ENCODE measurements around the gene TTF2. TPM values are rescaled to one million over a fixed set of nuclear protein-coding genes. Genes with fewer than 3 reads are reported as not detected.

TTF2 gene
- polyA plus RNA-seq, 1 donor from 2014 or later = 2.6 TPM

GRCh38 chr1:117049857-117050256 is 10.3 kb upstream of the TTF2 start:
- Histone ChIP-seq H3K9ac (ENCODE audit: low read length) (no peak overlapping the region), H3K9me2 (ENCODE audit: insufficient read depth, low read length) (no peaks in the 10 kb centered on the region), H3K36me3 (ENCODE audit: insufficient read depth, low read length) (no peaks in the 10 kb centered on the region), H3K27ac (ENCODE audit: low read length) (no peak overlapping the region), H3K4me2 (ENCODE audit: low read length) (no peak overlapping the region), H4K20me1 (ENCODE audit: insufficient read depth) (no peaks in the 10 kb centered on the region), H3K27me3 (ENCODE audit: insufficient read depth, low read depth, low read length) (no peaks in the 10 kb centered on the region), H3K79me2 (replicated peaks; ENCODE audit: insufficient read depth, low read length) (no peaks in the 10 kb centered on the region), H3K9me3 (ENCODE audit: low read length) (no peaks in the 10 kb centered on the region), H3K4me3 (ENCODE audit: low read length) (no peak overlapping the region), H2AFZ (ENCODE audit: low read depth, low read length) (no peak overlapping the region), H3F3A (ENCODE audit: insufficient read depth, low read length, poor library complexity, severe bottlenecking) (no peaks in the 10 kb centered on the region)
- TF ChIP-seq EP300 (conservative IDR thresholded peaks at IDR 0.05; ENCODE audit: poor library complexity, severe bottlenecking) (no peak), SMC3 (conservative IDR thresholded peaks at IDR 0.05; ENCODE audit: poor library complexity) (no peak), POLR2AphosphoS5 (IDR thresholded peaks at IDR 0.05) (no peak), TAF1 (IDR thresholded peaks at IDR 0.05; ENCODE audit: low read depth) (no peak), EZH2 (IDR thresholded peaks at IDR 0.05; ENCODE audit: borderline replicate concordance, insufficient read depth, low read length, poor library complexity, severe bottlenecking) (no peak), RAD21 (conservative IDR thresholded peaks at IDR 0.05) (no peak)
- TF ChIP-seq, protein P1, sequence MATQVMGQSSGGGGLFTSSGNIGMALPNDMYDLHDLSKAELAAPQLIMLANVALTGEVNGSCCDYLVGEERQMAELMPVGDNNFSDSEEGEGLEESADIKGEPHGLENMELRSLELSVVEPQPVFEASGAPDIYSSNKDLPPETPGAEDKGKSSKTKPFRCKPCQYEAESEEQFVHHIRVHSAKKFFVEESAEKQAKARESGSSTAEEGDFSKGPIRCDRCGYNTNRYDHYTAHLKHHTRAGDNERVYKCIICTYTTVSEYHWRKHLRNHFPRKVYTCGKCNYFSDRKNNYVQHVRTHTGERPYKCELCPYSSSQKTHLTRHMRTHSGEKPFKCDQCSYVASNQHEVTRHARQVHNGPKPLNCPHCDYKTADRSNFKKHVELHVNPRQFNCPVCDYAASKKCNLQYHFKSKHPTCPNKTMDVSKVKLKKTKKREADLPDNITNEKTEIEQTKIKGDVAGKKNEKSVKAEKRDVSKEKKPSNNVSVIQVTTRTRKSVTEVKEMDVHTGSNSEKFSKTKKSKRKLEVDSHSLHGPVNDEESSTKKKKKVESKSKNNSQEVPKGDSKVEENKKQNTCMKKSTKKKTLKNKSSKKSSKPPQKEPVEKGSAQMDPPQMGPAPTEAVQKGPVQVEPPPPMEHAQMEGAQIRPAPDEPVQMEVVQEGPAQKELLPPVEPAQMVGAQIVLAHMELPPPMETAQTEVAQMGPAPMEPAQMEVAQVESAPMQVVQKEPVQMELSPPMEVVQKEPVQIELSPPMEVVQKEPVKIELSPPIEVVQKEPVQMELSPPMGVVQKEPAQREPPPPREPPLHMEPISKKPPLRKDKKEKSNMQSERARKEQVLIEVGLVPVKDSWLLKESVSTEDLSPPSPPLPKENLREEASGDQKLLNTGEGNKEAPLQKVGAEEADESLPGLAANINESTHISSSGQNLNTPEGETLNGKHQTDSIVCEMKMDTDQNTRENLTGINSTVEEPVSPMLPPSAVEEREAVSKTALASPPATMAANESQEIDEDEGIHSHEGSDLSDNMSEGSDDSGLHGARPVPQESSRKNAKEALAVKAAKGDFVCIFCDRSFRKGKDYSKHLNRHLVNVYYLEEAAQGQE (IDR thresholded peaks at IDR 0.05; ENCODE audit: borderline replicate concordance) = no peak
- TF ChIP-seq, protein P2, sequence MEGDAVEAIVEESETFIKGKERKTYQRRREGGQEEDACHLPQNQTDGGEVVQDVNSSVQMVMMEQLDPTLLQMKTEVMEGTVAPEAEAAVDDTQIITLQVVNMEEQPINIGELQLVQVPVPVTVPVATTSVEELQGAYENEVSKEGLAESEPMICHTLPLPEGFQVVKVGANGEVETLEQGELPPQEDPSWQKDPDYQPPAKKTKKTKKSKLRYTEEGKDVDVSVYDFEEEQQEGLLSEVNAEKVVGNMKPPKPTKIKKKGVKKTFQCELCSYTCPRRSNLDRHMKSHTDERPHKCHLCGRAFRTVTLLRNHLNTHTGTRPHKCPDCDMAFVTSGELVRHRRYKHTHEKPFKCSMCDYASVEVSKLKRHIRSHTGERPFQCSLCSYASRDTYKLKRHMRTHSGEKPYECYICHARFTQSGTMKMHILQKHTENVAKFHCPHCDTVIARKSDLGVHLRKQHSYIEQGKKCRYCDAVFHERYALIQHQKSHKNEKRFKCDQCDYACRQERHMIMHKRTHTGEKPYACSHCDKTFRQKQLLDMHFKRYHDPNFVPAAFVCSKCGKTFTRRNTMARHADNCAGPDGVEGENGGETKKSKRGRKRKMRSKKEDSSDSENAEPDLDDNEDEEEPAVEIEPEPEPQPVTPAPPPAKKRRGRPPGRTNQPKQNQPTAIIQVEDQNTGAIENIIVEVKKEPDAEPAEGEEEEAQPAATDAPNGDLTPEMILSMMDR (IDR thresholded peaks at IDR 0.05; ENCODE audit: poor library complexity, severe bottlenecking) = no peak

- Histone ChIP-seq H3K4me2 (ENCODE audit: low read length) (no peak overlapping the region), H2AFZ (ENCODE audit: low read depth, low read length) (no peak overlapping the region), H3K4me3 (ENCODE audit: low read length) (no peak overlapping the region), H3K9me3 (ENCODE audit: low read length) (no peaks in the 10 kb centered on the region), H3K27me3 (ENCODE audit: insufficient read depth, low read depth, low read length) (no peaks in the 10 kb centered on the region), H3K9me2 (ENCODE audit: insufficient read depth, low read length) (no peaks in the 10 kb centered on the region), H3K79me2 (replicated peaks; ENCODE audit: insufficient read depth, low read length) (no peaks in the 10 kb centered on the region), H3K36me3 (ENCODE audit: insufficient read depth, low read length) (no peaks in the 10 kb centered on the region), H4K20me1 (ENCODE audit: insufficient read depth) (no peaks in the 10 kb centered on the region), H3K27ac (ENCODE audit: low read length) (no peak overlapping the region), H3K9ac (ENCODE audit: low read length) (no peak overlapping the region), H3F3A (ENCODE audit: insufficient read depth, low read length, poor library complexity, severe bottlenecking) (no peaks in the 10 kb centered on the region)
- TF ChIP-seq, protein P1 (IDR thresholded peaks at IDR 0.05; ENCODE audit: borderline replicate concordance) = no peak
- no peak for TF ChIP-seq EZH2 (IDR thresholded peaks at IDR 0.05; ENCODE audit: borderline replicate concordance, insufficient read depth, low read length, poor library complexity, severe bottlenecking)
- no peak for TF ChIP-seq EP300 (conservative IDR thresholded peaks at IDR 0.05; ENCODE audit: poor library complexity, severe bottlenecking)
- no peak for TF ChIP-seq SMC3 (conservative IDR thresholded peaks at IDR 0.05; ENCODE audit: poor library complexity)
- no peak for TF ChIP-seq MXI1 (conservative IDR thresholded peaks at IDR 0.05; ENCODE audit: poor library complexity, severe bottlenecking)
- no peak for TF ChIP-seq TAF1 (IDR thresholded peaks at IDR 0.05; ENCODE audit: low read depth)
- TF ChIP-seq POLR2AphosphoS5 (IDR thresholded peaks at IDR 0.05) = no peak
- TF ChIP-seq RAD21 (conservative IDR thresholded peaks at IDR 0.05) = no peak
- TF ChIP-seq, protein P2 (IDR thresholded peaks at IDR 0.05; ENCODE audit: poor library complexity, severe bottlenecking) = no peak
These were observed 8.7 kb upstream of the TTF2 start for GRCh38 chr1:117051224-117052064.

Data from neural cell (in vitro differentiated cells).